Hepatocyte (in vitro differentiated cells): ENCODE results near the gene LNPEP.

Experiments
- CTCF ChIP-seq: fragments of 200-600 bp; sonication (generic); IDR thresholded peaks from 2 replicates; pipeline ENCODE4 v1.5.1; 2016; ENCODE audit warnings: antibody characterized with exemption, mild to moderate bottlenecking; ENCODE audit not compliant: poor library complexity
- EZH2 ChIP-seq: fragments of 200-600 bp; sonication (generic); IDR thresholded peaks from 2 replicates; pipeline ENCODE4 v1.6.1; 2016; ENCODE audit warnings: antibody characterized with exemption, mild to moderate bottlenecking, borderline replicate concordance
- EZH2phosphoT487 ChIP-seq: fragments of 200-600 bp; sonication (generic); IDR thresholded peaks from one replicate; pipeline ENCODE4 v1.6.1; 2018; ENCODE audit warnings: antibody characterized with exemption, mild to moderate bottlenecking, low read depth, moderate library complexity; ENCODE audit not compliant: unreplicated experiment, severe bottlenecking

GRCh38 chr5:97056263-97056662, 120.4 kb downstream of the LNPEP start:
- TF ChIP-seq CTCF (no peak), EZH2 (no peak), EZH2phosphoT487 (no peak)
